ENCODE measurements around the gene OPCML. TPM values are rescaled to one million over a fixed set of nuclear protein-coding genes. Genes with fewer than 3 reads are reported as not detected.

The OPCML gene
- total RNA-seq, 1 donor from 2014 or later: 1.7 TPM

GRCh38 chr11:133573081-133573480 is 40.8 kb upstream of the OPCML start:
- TF ChIP-seq CTCF (IDR thresholded peaks at IDR 0.05; ENCODE audit: unreplicated experiment): no peak
- H3K9me3 Mint-ChIP-seq (ENCODE audit: low read depth): peaks cover 10% of the 10 kb centered on the region
- no peak for DNase-seq (ENCODE audit: low spot score, unreplicated experiment)
- peaks cover 15% of the 10 kb centered on the region for H3K27me3 Mint-ChIP-seq
- H3K36me3 Mint-ChIP-seq (ENCODE audit: insufficient read depth): no peaks in the 10 kb centered on the region
- no peak overlapping the region for H3K4me3 Mint-ChIP-seq (ENCODE audit: low read depth)
- H3K27ac Mint-ChIP-seq: no peak overlapping the region
- peaks cover 1% of the 10 kb centered on the region for H3K4me1 Mint-ChIP-seq (ENCODE audit: low read depth)

GRCh38 chr11:133570376-133570775 is 38.1 kb upstream of the OPCML start:
- Mint-ChIP-seq H3K4me3 (ENCODE audit: low read depth) (no peak overlapping the region), H3K9me3 (ENCODE audit: low read depth) (no peaks in the 10 kb centered on the region), H3K27me3 (peaks cover 7% of the 10 kb centered on the region), H3K36me3 (ENCODE audit: insufficient read depth) (no peaks in the 10 kb centered on the region), H3K27ac (no peak overlapping the region), H3K4me1 (ENCODE audit: low read depth) (peaks cover 1% of the 10 kb centered on the region)
- DNase-seq (ENCODE audit: low spot score, unreplicated experiment): no peak
- no peak for TF ChIP-seq CTCF (IDR thresholded peaks at IDR 0.05; ENCODE audit: unreplicated experiment)

- DNase-seq (ENCODE audit: low spot score, unreplicated experiment): no peak
- H3K4me3 Mint-ChIP-seq (ENCODE audit: low read depth): no peak overlapping the region
- no peaks in the 10 kb centered on the region for H3K9me3 Mint-ChIP-seq (ENCODE audit: low read depth)
- TF ChIP-seq CTCF (IDR thresholded peaks at IDR 0.05; ENCODE audit: unreplicated experiment): no peak
- H3K27me3 Mint-ChIP-seq: peaks cover 12% of the 10 kb centered on the region
- H3K27ac Mint-ChIP-seq: no peak overlapping the region
- H3K36me3 Mint-ChIP-seq (ENCODE audit: insufficient read depth): no peaks in the 10 kb centered on the region
- H3K4me1 Mint-ChIP-seq (ENCODE audit: low read depth): peaks cover 5% of the 10 kb centered on the region
Measured at GRCh38 chr11:133563505-133564025, 31.3 kb upstream of the OPCML start.

GRCh38 chr11:133560472-133560855 is 28.2 kb upstream of the OPCML start:
- H3K4me3 Mint-ChIP-seq (ENCODE audit: low read depth): no peak overlapping the region
- H3K4me1 Mint-ChIP-seq (ENCODE audit: low read depth): peaks cover 5% of the 10 kb centered on the region
- H3K36me3 Mint-ChIP-seq (ENCODE audit: insufficient read depth): no peaks in the 10 kb centered on the region
- TF ChIP-seq CTCF (IDR thresholded peaks at IDR 0.05; ENCODE audit: unreplicated experiment): no peak
- H3K9me3 Mint-ChIP-seq (ENCODE audit: low read depth): no peaks in the 10 kb centered on the region
- no peak overlapping the region for H3K27ac Mint-ChIP-seq
- peaks cover 7% of the 10 kb centered on the region for H3K27me3 Mint-ChIP-seq
- no peak for DNase-seq (ENCODE audit: low spot score, unreplicated experiment)

- Mint-ChIP-seq H3K36me3 (ENCODE audit: insufficient read depth) (no peaks in the 10 kb centered on the region), H3K4me1 (ENCODE audit: low read depth) (peaks cover 5% of the 10 kb centered on the region), H3K4me3 (ENCODE audit: low read depth) (no peak overlapping the region), H3K9me3 (ENCODE audit: low read depth) (no peaks in the 10 kb centered on the region), H3K27ac (no peak overlapping the region), H3K27me3 (peaks cover 7% of the 10 kb centered on the region)
- DNase-seq (ENCODE audit: low spot score, unreplicated experiment): no peak
- no peak for TF ChIP-seq CTCF (IDR thresholded peaks at IDR 0.05; ENCODE audit: unreplicated experiment)
Measured at GRCh38 chr11:133559833-133560471, 27.7 kb upstream of the OPCML start.
